Activated naive CD8-positive, alpha-beta T cell treated with anti-CD3 and anti-CD28 coated beads for 36 hours (primary cell): Measurements from ENCODE around the gene SPP2. TPM values are rescaled to one million over a fixed set of nuclear protein-coding genes. Genes with fewer than 3 reads are reported as not detected.

Source experiments
- DNase-seq: peaks from one replicate; pipeline ENCODE4 v3.0.0; 2021
- H3K27ac Mint-ChIP-seq: one replicate; pipeline ENCODE4 v1.8.0; 2022; ENCODE audit warnings: mild to moderate bottlenecking, moderate library complexity, mixed read lengths
- H3K27me3 Mint-ChIP-seq: one replicate; pipeline ENCODE4 v1.8.0; 2022; ENCODE audit warnings: mild to moderate bottlenecking, mixed read lengths
- H3K36me3 Mint-ChIP-seq: one replicate; pipeline ENCODE4 v1.8.0; 2021; ENCODE audit warnings: mild to moderate bottlenecking, mixed read lengths
- H3K4me1 Mint-ChIP-seq: one replicate; pipeline ENCODE4 v1.8.0; 2021; ENCODE audit warnings: mixed read lengths
- H3K4me3 Mint-ChIP-seq: one replicate; pipeline ENCODE4 v1.8.0; 2022; ENCODE audit warnings: mild to moderate bottlenecking, moderate library complexity, mixed read lengths
- H3K9me3 Mint-ChIP-seq: one replicate; pipeline ENCODE4 v1.8.0; 2022; ENCODE audit warnings: mixed read lengths
- total RNA-seq, 2 experiments: library from RNA; stranded (reverse); gene quantifications; one replicate each; pipeline ENCODE4 v1.2.3, GENCODE V29; 2021

The SPP2 gene, protein sequence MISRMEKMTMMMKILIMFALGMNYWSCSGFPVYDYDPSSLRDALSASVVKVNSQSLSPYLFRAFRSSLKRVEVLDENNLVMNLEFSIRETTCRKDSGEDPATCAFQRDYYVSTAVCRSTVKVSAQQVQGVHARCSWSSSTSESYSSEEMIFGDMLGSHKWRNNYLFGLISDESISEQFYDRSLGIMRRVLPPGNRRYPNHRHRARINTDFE
- total RNA-seq, result not detected

DNA sequence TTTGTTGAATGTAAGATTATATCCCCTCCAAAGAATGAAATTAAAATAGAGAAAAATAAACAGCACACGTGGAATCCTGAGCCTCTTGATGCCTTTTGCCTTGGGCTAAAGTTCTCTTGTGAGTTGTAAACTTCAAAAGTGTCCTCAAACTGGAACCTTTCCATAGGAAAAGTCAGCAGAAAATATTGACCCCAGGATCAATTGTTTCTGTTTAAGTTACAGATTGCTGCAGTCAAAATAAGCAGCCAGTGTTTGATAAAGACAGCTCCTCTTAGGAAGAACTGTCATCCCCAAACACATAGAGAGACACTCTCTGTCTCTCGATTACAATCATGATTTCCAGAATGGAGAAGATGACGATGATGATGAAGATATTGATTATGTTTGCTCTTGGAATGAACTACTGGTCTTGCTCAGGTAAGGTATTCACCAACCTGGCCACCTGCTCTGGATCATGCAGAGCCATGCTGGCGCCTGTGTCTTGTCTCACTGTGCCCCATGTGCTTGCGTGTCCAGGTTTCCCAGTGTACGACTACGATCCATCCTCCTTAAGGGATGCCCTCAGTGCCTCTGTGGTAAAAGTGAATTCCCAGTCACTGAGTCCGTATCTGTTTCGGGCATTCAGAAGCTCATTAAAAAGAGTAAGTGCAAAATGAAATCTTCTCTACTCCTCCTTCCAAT lies at the start of gene SPP2:
SPP2 (plus strand) TSS at position 248 of the 681 bp plus-strand sequence; CDS start at position 333, 85 bp downstream.
- no peak for DNase-seq
- H3K36me3 Mint-ChIP-seq, result no peaks in the 10 kb centered on the region
- no peaks in the 10 kb centered on the region for H3K27me3 Mint-ChIP-seq
- H3K4me3 Mint-ChIP-seq, result no peak within 1 kb of the TSS
- H3K9me3 Mint-ChIP-seq, result no peaks in the 10 kb centered on the region
- H3K27ac Mint-ChIP-seq, result no peak within 1 kb of the TSS
- H3K4me1 Mint-ChIP-seq, result no peaks in the 10 kb centered on the region

DNA sequence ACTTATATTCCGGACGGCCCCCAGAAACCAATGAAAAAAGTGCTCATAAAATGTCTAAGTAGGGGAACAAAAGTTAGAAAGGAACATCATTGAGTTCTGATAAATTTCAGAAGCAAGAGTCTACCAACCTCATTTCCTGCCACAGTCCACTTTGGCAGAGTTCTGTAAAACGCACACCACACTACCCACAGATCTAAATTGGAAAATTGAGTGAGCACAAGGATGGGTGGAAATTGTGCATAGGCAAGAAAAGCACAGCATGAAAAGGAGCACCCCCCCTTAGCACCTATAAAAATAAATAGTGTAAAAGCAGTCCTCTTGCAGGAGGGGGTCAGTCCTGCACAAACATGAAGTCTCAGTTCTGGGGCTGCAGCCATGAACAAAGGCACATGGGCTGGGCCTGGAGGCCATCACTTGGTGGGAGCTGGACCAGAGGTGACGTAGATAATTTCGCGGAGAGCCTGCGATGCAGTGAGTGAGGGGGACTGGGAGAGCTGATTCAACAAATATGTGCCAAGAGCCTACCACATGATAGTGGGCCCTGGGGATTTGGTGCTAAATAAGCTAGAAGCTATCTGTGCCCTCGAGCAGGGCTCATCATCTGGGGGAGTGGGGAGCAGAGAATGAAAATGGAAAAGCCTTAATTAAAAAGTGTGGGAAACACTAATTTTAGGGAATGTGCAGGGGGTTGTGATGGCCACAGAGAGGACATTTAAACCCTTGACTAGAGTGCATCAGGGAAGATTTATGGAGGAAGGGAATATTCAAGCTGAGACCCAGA lies 48.9 kb upstream of the SPP2 start:
- Mint-ChIP-seq H3K27me3 (no peaks in the 10 kb centered on the region), H3K4me3 (no peak overlapping the region), H3K4me1 (peaks cover 20% of the 10 kb centered on the region), H3K9me3 (no peaks in the 10 kb centered on the region), H3K36me3 (no peaks in the 10 kb centered on the region), H3K27ac (peak overlapping the region; percentile 81)
- DNase-seq, result peak; percentile 22

GRCh38 chr2:234002281-234002680 lies 48.2 kb upstream of the SPP2 start:
- H3K4me1 Mint-ChIP-seq, result peaks cover 19% of the 10 kb centered on the region
- H3K36me3 Mint-ChIP-seq, result no peaks in the 10 kb centered on the region
- H3K9me3 Mint-ChIP-seq, result no peaks in the 10 kb centered on the region
- no peak overlapping the region for H3K4me3 Mint-ChIP-seq
- no peaks in the 10 kb centered on the region for H3K27me3 Mint-ChIP-seq
- no peak for DNase-seq
- no peak overlapping the region for H3K27ac Mint-ChIP-seq

DNA sequence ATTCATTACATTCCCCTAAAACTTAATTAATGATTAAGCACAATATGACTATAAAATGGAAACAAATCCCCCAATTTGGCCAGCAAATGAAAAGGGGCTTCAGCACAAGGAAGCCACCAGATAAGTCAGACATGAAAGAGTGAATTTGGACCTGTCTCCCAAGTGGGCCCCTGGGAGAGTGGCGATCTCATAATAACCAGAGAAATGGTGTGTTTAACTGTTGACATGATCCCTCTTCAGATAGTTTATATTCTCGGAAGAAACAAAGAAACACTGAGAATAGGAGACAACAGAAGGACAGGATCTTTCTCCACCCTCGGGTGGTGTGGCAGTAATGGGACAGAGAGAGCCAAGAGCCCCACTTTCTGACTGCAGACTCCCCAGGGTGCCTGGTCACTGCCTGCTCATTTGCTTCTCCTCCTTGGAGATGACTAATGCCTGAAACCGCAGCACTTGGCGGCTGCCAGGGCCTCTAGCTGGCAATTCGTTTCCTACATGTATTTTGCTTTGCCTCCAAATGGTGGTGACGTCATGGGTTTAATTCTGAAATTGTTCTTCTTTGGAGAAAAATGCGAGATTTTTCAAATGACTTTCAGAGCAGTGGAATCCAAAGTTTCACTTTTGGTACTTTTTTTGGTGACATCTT lies 46.4 kb upstream of the SPP2 start:
- H3K36me3 Mint-ChIP-seq, result no peaks in the 10 kb centered on the region
- no peaks in the 10 kb centered on the region for H3K27me3 Mint-ChIP-seq
- H3K9me3 Mint-ChIP-seq, result no peaks in the 10 kb centered on the region
- peak; percentile 42 for DNase-seq
- H3K27ac Mint-ChIP-seq, result no peak overlapping the region
- no peak overlapping the region for H3K4me3 Mint-ChIP-seq
- H3K4me1 Mint-ChIP-seq, result peaks cover 18% of the 10 kb centered on the region

GRCh38 chr2:234005126-234005525 lies 45.4 kb upstream of the SPP2 start:
- no peak overlapping the region for H3K27ac Mint-ChIP-seq
- no peaks in the 10 kb centered on the region for H3K9me3 Mint-ChIP-seq
- no peaks in the 10 kb centered on the region for H3K36me3 Mint-ChIP-seq

GRCh38 chr2:234006501-234006900 lies 44.0 kb upstream of the SPP2 start:
- Mint-ChIP-seq H3K36me3 (no peaks in the 10 kb centered on the region), H3K27me3 (no peaks in the 10 kb centered on the region), H3K9me3 (no peaks in the 10 kb centered on the region), H3K4me3 (no peak overlapping the region), H3K4me1 (peaks cover 7% of the 10 kb centered on the region), H3K27ac (no peak overlapping the region)
- no peak for DNase-seq

More at GRCh38 chr2:234005126-234005525, 45.4 kb upstream of the SPP2 start:
- DNase-seq, result no peak
- peaks cover 16% of the 10 kb centered on the region for H3K4me1 Mint-ChIP-seq
- H3K4me3 Mint-ChIP-seq, result no peak overlapping the region
- no peaks in the 10 kb centered on the region for H3K27me3 Mint-ChIP-seq

- Mint-ChIP-seq H3K27me3 (no peaks in the 10 kb centered on the region), H3K9me3 (no peaks in the 10 kb centered on the region), H3K27ac (no peak overlapping the region), H3K36me3 (no peaks in the 10 kb centered on the region), H3K4me1 (no peaks in the 10 kb centered on the region), H3K4me3 (no peak overlapping the region)
- no peak for DNase-seq
Observed at GRCh38 chr2:234014427-234014826, 36.1 kb upstream of the SPP2 start.

DNA sequence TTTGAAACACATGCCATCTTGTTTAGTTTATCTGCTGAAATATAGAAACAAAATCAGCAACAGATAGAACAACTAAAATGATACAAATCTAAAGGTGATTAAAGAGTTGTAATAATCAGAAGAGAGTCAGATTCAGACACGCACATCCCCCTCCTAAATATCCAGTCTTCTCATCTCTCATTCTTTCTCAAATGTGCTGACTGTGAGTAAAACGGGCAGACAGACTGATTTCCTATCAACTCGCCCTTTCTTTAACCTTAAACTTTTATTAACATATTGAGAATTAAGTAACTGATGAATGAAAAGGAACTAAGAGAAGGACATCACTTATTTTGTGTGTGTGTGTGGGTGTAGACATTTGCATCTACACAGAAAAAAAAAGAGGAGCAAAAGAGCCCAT lies 34.6 kb upstream of the SPP2 start:
- no peaks in the 10 kb centered on the region for H3K36me3 Mint-ChIP-seq
- no peaks in the 10 kb centered on the region for H3K4me1 Mint-ChIP-seq
- DNase-seq, result no peak
- H3K27ac Mint-ChIP-seq, result no peak overlapping the region
- H3K4me3 Mint-ChIP-seq, result no peak overlapping the region
- H3K27me3 Mint-ChIP-seq, result no peaks in the 10 kb centered on the region
- H3K9me3 Mint-ChIP-seq, result no peaks in the 10 kb centered on the region

DNA sequence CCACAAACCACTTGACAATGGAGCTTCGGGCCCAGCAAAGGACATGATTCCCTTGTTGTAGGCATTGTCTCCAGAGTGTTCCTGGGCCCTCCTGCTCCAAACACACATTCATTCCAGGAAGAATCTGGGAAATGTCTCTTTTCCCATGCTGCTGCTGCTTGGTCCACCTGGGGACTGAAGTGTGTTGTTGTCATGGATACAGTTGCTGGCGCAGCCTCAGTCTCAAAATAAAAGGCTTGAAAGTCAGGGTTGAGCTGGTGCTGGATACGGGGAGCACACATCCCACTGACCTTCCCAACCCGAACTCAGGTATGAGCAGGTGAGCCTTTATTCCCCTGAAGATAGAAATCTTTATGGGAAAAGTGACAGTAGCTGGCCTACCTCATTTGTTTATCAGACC lies 30.6 kb upstream of the SPP2 start:
- H3K4me3 Mint-ChIP-seq, result no peak overlapping the region
- no peak overlapping the region for H3K27ac Mint-ChIP-seq
- H3K4me1 Mint-ChIP-seq, result no peaks in the 10 kb centered on the region
- peaks cover 3% of the 10 kb centered on the region for H3K9me3 Mint-ChIP-seq
- no peak for DNase-seq
- H3K27me3 Mint-ChIP-seq, result no peaks in the 10 kb centered on the region
- H3K36me3 Mint-ChIP-seq, result no peaks in the 10 kb centered on the region

GRCh38 chr2:234020332-234020731 lies 30.2 kb upstream of the SPP2 start:
- Mint-ChIP-seq H3K27me3 (no peaks in the 10 kb centered on the region), H3K4me3 (no peak overlapping the region), H3K9me3 (peaks cover 3% of the 10 kb centered on the region), H3K27ac (no peak overlapping the region), H3K36me3 (no peaks in the 10 kb centered on the region), H3K4me1 (peaks cover 4% of the 10 kb centered on the region)
- DNase-seq, result no peak

DNA sequence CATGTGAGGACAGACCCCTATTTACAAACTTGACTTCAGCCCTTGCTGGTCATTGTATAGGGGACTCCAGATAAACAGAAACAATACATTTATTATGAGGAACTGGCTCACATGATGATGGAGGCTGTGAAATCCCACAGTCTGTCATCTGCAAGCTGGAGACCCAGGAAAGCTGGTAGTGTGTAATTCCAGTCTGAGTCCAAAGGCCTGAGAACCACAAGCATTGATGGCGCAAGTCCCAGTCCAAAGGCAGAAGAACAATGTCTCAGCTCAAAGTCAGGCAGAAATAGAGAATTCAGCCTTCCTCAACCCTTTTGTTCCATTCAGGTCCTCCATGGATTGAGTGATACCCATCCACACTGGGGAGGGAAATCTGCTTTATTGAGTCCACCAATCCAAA lies 28.1 kb upstream of the SPP2 start:
- H3K27me3 Mint-ChIP-seq, result peaks cover 3% of the 10 kb centered on the region
- H3K27ac Mint-ChIP-seq, result no peak overlapping the region
- H3K4me3 Mint-ChIP-seq, result no peak overlapping the region
- H3K36me3 Mint-ChIP-seq, result no peaks in the 10 kb centered on the region
- H3K9me3 Mint-ChIP-seq, result peaks cover 3% of the 10 kb centered on the region
- peaks cover 13% of the 10 kb centered on the region for H3K4me1 Mint-ChIP-seq
- DNase-seq, result no peak

- Mint-ChIP-seq H3K27ac (no peak overlapping the region), H3K27me3 (peaks cover 3% of the 10 kb centered on the region), H3K36me3 (no peaks in the 10 kb centered on the region), H3K4me3 (no peak overlapping the region), H3K4me1 (peaks cover 15% of the 10 kb centered on the region), H3K9me3 (peaks cover 3% of the 10 kb centered on the region)
- DNase-seq, result no peak
Observed at GRCh38 chr2:234024304-234024703, 26.2 kb upstream of the SPP2 start.

- Mint-ChIP-seq H3K27ac (peak overlapping the region; percentile 57), H3K27me3 (peaks cover 3% of the 10 kb centered on the region), H3K9me3 (peaks cover 3% of the 10 kb centered on the region), H3K4me3 (peak overlapping the region; percentile 67), H3K36me3 (no peaks in the 10 kb centered on the region), H3K4me1 (peaks cover 15% of the 10 kb centered on the region)
- DNase-seq, result no peak
Observed at GRCh38 chr2:234025466-234025865, 25.0 kb upstream of the SPP2 start.

- peak overlapping the region; percentile 57 for H3K27ac Mint-ChIP-seq
Observed at GRCh38 chr2:234025891-234026401, 24.6 kb upstream of the SPP2 start.

More at GRCh38 chr2:234025891-234026401, 24.6 kb upstream of the SPP2 start:
- H3K36me3 Mint-ChIP-seq, result no peaks in the 10 kb centered on the region
- peaks cover 3% of the 10 kb centered on the region for H3K9me3 Mint-ChIP-seq
- peaks cover 3% of the 10 kb centered on the region for H3K27me3 Mint-ChIP-seq
- peaks cover 15% of the 10 kb centered on the region for H3K4me1 Mint-ChIP-seq
- no peak for DNase-seq
- H3K4me3 Mint-ChIP-seq, result peak overlapping the region; percentile 67
